ENCODE data around the gene PHLDB2.

GRCh38 chr3:111863942-111864694, 5.1 kb downstream of the PHLDB2 start:
- TF ChIP-seq NBN (IDR thresholded peaks at IDR 0.05) (no peak), CTCF (IDR thresholded peaks at IDR 0.05 in 2 of 3, conservative IDR thresholded peaks at IDR 0.05 in 1 of 3; ENCODE audit: control insufficient read depth in 2 of 3, extremely low read depth in 1 of 3, insufficient read depth in 1 of 3, low read depth in 3 of 3, low read length in 3 of 3) (no peak), SMAD1 (IDR thresholded peaks at IDR 0.05; ENCODE audit: low read depth, partially characterized antibody) (no peak)
